HG03139 (cell line): Measurements from ENCODE around the gene SWSAP1.
"Not testable (repeated sequence)": the region's sequence is repeated elsewhere in the genome, so short reads cannot be mapped to it uniquely, and the experiment has no call there.

Source experiments
- ATAC-seq: cut with Tn5 transposase; IDR thresholded peaks from one replicate; pipeline ENCODE4 v1.9.1; 2021; ENCODE audit not compliant: unreplicated experiment

The SWSAP1 gene

DNA sequence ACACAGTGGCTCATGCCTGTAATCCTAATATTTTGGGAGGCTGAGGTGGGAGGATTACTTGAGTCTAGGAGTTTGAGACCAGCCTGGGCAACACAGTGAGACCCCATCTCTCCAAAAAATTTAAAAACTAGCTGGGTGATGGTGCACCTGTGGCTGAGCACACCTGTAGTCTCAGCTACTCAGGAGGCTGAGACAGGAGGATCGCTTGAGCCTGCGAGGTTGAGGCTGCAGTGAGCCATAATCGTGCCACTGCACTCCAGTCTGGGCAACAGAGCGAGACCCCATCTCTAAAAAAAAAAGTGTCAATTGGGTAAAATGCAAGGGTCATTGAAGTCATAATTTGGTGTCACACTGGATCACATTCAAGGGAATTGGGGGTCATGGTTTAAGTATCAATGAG is 20.4 kb upstream of the SWSAP1 start:
- not testable (repeated sequence) for ATAC-seq

- ATAC-seq = no peak
Observed at GRCh38 chr19:11355160-11356073, 19.0 kb upstream of the SWSAP1 start, which contains the start of gene PLPPR2. Gene PLPPR2, plus strand, starts transcription at chr19:11355432. Its CDS starts 2,242 bp downstream, at chr19:11357674.

- ATAC-seq = no peak
Observed at GRCh38 chr19:11356074-11356397, 18.4 kb upstream of the SWSAP1 start.

GRCh38 chr19:11356676-11357550 is 17.6 kb upstream of the SWSAP1 start:
- no peak for ATAC-seq

GRCh38 chr19:11359421-11359820 is 15.0 kb upstream of the SWSAP1 start:
- ATAC-seq = no peak

- ATAC-seq = no peak
Observed at GRCh38 chr19:11361037-11361770, 13.3 kb upstream of the SWSAP1 start.

DNA sequence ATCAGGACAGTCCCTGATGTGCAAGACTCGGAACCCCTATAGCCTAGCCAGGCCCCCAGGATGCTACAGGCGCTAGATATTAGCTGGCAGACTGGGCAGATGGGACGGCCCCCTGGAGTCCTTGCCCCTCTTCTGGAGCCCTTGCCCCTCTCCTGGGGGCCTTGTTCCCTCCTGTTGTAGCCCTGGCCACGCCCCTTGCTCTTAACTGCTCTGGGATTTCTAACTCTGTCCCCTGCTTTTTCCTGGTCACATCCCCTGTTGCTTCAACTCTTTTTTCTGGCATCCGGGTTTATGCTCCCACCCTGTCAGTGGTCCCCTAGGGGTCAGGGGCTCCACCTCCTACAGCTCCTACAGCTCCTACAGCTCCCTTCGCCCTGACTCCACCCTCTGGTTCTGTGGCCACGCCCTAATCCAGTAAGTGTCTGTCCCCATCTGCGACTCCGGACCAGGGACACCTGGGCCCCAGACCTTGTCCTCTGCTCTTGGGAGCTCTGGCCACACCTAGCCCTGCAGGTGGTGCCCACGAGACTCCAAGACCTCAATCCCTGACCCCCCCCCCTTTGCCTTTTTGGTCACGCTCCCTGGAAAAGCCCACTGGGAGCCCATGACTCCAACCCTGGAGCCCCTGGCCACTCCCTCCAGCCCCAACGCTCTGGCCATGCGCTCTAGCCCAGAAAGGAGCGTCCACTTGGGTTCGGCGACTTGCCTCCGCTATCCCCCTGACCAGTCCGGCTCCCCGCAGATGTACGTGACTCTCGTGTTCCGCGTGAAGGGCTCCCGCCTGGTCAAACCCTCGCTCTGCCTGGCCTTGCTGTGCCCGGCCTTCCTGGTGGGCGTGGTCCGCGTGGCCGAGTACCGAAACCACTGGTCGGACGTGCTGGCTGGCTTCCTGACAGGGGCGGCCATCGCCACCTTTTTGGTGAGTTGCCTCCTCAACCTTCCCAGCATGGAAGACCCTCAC is 12.4 kb upstream of the SWSAP1 start:
- ATAC-seq = no peak

DNA sequence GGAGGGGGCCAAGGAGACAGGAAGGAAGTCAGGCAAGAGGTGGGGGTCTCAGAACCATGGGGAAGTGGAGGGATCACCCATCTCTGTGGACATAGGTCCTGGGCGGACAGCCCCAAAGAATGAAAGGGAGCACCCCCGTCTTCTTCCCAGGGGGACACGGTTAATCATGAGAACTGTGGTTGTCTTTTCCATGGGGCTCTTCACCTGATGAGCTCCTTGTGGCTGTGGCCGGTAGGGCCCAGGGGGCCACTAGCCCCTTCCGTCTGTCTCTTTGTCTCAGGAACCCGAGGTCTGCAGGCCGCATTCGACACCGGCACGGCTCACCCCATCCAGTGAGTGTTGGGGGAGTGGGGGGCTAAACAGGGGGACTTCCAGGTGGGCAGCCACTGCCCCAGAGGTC is 10.6 kb upstream of the SWSAP1 start:
- ATAC-seq = no peak

DNA sequence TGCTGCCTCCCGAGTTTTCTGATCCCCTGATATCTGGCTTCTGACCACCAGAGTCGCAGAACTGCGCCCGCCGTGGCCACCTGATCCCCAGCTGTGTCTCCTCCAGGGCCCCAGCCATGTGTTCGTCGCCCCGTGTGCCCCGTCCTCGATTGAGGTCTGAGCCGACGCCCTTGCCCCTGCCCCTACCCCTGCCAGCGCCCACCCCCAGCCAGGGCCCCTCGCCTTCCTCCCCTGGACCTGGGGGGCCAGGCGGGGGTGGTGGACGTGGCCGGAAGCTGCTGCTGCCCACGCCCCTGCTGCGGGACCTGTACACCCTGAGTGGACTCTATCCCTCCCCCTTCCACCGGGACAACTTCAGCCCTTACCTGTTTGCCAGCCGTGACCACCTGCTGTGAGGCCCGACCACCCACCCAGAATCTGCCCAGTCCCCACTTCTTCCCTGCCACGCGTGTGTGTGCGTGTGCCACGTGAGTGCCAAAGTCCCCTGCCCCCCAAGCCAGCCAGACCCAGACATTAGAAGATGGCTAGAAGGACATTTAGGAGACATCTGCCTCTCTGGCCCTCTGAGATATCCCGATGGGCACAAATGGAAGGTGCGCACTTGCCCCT is 10.1 kb upstream of the SWSAP1 start:
- ATAC-seq = no peak

GRCh38 chr19:11364935-11365334 is 9.5 kb upstream of the SWSAP1 start:
- ATAC-seq = no peak

- no peak for ATAC-seq
Observed at GRCh38 chr19:11365557-11366117, 8.8 kb upstream of the SWSAP1 start.

GRCh38 chr19:11367528-11367927 is 6.9 kb upstream of the SWSAP1 start:
- ATAC-seq = no peak

DNA sequence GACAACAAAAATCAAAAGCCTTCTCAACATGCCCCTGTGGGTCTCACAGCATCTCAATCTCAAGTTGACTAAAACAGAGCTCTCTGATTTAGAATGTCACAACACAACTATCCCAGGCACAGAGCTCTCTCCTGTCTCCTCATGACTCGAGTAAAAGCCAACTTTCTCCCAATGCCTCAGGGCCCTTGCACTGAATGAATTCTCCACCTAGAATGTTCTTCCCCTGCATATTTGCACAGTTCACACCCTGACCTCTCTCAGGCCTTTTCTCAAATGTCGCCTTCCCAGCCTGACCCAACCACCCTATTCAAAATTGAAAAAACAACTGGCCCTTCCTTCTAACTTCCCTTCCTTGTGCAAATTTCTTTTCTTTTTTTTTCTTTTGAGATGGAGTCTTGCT is 3.7 kb upstream of the SWSAP1 start:
- no peak for ATAC-seq

DNA sequence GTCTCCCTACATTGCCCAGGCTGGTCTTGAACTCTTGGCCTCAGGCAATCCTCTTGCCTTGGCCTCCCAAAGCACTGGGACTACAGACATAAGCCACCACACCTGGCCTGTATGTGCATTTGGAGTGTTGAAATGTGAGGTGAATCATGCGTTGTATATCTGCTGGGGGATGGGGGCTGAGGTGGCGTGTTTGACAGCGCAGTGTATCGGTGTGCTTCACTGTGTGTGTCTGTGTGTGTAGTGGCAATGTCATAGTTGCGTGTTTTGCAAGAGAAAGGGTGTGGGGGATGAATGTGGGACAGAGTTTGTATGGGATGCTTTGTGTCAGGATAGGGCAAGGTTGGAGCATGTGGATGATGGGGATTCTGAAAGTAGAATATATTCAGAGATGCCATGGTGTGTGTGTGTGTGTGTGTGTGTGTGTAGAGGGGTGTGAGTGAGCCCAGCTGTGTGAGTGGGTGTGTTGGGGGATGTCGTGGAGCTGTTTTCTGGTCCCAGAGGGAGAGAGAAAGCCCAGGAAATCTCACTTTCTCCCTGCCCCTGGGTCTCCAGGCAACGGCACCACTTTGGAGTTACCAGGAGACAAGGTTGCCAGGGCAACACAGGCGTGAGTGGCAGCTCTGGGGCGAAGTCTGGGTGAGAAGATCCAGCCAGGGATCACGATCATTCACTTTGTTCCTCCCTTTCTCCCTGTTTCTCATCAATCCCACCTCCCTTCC is 1.1 kb upstream of the SWSAP1 start:
- ATAC-seq = no peak

DNA sequence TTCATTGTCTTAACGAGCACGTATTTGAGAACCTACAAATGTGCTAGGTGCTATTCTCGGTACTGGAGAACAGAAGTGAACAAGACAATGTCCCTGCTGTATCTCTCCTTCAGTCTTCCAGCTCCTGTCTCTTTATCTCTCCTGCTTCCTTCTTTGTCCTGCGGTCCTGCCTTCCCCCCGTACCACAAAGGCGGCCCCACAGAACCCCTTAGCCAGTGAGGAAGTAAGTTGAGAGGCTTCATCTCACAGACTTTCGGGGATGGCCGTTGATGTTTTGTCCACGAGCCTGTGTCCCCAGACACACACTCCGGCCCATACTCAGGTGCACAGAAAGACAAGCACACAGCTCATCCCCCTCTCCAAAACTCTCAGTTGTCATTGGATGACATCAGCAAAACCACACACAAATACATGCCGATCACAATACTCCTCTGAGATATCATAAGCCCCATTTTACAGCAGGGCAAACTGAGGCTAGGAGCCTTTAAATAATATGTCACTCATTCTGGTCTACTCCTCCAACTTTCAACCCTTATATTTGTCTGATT is 507 bp upstream of the SWSAP1 start:
- ATAC-seq = no peak

DNA sequence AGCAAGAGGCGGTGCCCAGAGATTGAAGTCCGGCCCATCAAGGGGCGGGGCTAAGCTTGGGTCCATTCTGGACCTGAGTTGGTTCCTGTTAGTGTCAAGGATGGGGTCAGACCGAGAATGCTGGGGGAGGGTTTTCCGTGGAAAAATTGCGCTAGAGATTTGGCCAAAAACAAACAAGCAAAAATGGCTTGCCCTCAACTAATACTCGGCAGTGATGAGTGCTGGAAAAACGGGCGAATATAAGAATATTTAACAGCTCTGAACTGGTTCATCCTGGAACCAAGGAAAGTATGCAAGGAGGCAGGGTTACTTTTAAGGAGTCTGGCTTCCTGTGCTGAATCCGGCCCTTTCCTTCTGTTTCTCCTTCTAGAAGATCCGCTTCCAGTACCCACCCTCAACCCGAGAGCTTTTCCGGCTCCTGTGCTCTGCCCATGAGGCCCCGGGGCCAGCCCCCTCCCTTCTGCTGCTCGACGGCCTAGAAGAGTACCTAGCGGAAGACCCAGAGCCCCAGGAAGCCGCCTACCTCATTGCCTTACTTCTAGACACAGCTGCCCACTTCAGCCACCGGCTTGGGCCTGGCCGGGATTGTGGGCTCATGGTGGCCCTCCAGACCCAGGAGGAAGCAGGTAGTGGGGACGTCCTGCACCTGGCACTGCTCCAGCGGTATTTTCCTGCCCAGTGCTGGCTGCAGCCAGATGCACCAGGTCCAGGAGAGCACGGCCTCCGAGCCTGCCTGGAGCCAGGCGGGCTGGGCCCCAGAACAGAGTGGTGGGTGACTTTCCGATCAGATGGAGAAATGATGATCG is 880 bp downstream of the SWSAP1 start:
- no peak for ATAC-seq

DNA sequence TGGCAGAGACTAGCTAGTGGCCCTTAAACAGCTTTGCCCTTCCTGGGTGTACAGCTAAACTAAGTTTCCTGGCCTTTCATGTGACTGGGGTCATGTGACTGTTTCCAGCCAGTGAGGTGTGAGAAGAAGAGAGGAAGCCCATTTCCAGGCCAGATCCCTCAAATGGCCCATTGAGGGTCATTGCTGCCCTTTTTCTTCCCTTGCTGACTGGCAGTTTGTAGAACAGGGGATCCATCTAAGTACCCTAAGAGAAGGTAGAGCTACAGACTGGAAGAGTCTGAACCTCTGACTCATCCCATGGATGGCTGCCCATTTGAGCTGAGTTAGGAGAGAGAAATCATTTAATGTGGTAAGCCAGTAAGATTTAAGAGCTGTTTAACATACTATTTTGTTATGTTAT is 2.8 kb downstream of the SWSAP1 start:
- no peak for ATAC-seq

DNA sequence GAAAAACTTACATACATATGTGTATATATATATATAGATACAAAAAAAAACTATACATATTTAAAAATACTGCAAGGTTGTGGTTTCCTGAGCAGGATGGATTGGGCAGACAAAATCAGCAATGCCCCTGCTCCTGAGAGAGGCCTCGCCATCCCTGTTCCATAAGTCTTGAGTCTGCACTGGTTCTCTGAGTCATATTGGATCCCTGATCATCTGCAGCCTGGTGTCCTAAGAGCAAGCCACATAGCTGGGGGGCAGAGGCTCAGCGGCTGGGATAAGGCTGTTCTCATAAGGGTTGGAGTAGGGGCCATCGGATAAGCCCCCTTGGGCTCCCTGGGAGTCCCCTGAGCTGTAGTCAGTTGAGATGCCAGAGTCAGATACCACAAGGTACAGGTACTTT is 3.3 kb downstream of the SWSAP1 start:
- ATAC-seq = no peak
